Erythroblast (primary cell): ENCODE measurements around the gene AFAP1.

Source experiments
- GATA1 ChIP-seq: IDR thresholded peaks from 2 replicates; pipeline ENCODE4 v1.6.1; 2011; ENCODE audit warnings: low read depth, mild to moderate bottlenecking, control low read depth, low read length, moderate library complexity
- POLR2A ChIP-seq: IDR thresholded peaks from 2 replicates; pipeline ENCODE4 v1.6.1; 2011; ENCODE audit warnings: mild to moderate bottlenecking, low read length

DNA sequence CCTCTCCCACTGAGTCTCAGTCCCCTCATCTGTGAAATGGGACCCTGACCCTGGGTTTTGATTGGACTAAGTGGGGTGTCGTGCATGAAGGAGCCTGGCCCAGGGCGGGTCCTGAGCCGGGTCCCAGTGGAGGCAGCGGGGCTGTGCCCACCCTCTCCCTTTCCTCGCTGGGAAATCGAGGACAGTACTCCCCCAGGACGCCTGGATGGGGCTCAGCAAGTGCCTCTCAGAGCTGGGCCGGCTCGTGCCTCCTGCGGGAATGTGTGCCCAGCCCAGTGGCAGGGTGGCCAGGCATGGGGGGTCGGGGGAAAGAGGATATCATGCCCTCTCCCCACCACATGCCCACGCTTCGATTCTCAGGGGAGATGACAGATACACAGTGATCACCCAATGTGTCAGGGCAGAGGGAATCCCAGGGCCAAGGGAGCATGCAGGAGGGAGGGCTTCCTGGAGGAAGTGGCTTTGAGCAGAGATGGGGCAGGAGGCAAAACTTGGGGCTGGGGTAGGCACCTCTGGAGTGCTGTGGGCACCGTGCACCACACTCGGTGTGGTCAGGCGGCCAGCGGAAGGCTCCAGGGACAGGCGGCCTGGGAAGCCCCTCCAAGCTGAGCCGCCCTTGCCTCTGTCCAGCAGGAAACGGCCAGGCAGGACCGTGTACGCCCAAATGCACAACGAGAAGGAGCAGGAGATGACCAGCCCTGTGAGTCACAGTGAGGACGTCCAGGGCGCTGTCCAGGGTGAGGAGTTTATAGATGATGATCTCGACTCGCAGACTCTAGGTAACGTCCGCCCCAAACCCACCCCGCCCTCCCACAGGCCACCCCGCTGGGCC is 203.0 kb downstream of the AFAP1 start:
- TF ChIP-seq POLR2A (no peak), GATA1 (no peak)
